ENCODE measurements around the gene PRADC1. TPM values are rescaled to one million over a fixed set of nuclear protein-coding genes. Genes with fewer than 3 reads are reported as not detected.

PRADC1 gene
- polyA plus RNA-seq, 3 donors, result 27.0 to 34.9 (median 34.3) TPM

DNA sequence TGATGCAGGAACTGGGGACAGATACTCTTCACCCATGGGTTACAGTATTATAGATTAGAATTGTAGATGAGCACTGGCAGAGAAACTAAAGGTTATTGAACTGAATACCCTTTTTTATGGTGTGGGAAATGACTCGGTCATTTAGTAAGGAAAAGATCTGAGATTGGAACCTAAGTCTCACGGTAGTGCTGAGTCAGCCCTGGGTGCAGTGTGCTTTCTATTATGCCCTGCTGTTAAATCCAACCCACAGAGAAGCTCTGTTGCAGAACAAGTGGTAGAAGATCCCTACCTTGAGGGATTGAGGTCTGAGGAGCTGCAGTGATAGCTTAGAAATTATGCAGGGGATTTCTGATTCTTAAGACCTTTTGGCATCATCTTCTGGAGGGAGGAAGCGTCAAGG is 13.8 kb upstream of the PRADC1 start:
- no peak overlapping the region for H3K27ac ChIP-seq (ENCODE audit: low read depth, low read length)
- 69 to 77% (median 77%) methylated on average over 3 of the region's 3 CpGs for WGBS, 3 donors

- 89 to 97% (median 95%) methylated on average over 3 of the region's 3 CpGs for WGBS, 3 donors
- H3K27ac ChIP-seq (ENCODE audit: low read depth, low read length), result no peak overlapping the region
These were observed 11.5 kb upstream of the PRADC1 start for GRCh38 chr2:73244580-73244979.

- no peak overlapping the region for H3K27ac ChIP-seq (ENCODE audit: low read depth, low read length)
- 31 to 66% (median 59%) methylated on average over 5 of the region's 5 CpGs for WGBS, 3 donors
These were observed 11.0 kb upstream of the PRADC1 start for GRCh38 chr2:73243884-73244570.

DNA sequence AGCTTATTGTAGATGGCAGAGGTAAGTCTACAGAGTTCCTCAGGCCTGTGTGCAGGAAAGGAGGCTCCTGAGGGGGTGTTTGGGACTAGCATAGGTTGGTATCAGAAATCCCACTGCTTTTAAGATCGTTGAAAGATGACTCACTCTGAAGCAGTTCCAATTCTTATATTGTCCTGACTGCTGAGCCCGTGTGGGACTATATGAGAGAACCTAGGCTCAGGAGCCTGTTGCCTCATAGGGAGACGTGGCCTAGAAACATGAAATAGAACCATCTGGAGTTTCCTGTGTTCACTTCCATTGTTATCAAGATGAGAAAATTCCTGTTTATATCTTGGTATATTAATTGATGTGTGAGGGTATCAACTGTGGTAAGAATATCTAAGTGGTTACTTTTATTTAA is 6.7 kb upstream of the PRADC1 start:
- 40 to 76% (median 52%) methylated on average over 3 of the region's 3 CpGs for WGBS, 3 donors

DNA sequence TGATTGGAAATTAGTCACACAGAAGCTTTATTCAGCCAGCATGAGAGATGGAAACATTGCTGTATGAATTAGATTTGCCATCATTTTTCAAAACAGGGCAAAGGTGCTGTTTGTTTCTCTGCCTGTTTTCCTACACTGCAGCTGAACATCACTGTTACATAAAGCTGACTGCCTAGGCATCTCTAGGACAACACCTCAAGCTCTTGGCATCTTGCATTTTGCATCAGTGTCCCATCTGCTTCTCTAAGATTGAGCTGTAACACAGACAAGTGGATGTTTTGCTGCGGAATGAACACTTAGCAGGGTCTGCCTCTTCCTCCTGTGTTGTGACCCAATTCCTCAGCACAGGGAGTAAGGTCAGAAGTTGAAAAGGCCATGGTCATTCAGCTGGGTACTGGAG is 5.9 kb upstream of the PRADC1 start:
- H3K27ac ChIP-seq (ENCODE audit: low read depth, low read length), result no peak overlapping the region
- 81 to 93% (median 91%) methylated on average over 1 of the region's 1 CpG for WGBS, 3 donors

More for the DNA sequence above, 6.7 kb upstream of the PRADC1 start:
- no peak overlapping the region for H3K27ac ChIP-seq (ENCODE audit: low read depth, low read length)

DNA sequence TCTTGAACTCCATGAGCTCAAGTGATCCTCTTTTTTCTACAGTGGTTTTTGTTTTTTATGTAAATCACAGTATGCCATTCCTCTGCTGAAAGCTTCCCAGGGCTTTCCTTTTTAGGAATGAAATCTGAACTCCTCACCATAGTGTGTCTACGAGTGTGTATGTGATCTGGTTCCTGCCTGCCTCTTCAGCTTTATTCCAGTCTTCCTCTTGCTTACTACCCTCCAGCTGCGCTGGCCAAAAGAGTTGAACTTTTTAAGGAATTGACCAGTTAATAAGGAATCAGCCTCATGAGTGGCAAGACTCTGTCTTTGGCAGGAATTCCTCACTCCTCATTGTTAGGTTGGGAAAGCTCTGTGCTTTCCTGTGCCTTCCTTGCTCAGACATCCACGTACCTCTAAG is 5.1 kb upstream of the PRADC1 start:
- no peak overlapping the region for H3K27ac ChIP-seq (ENCODE audit: low read depth, low read length)
- WGBS, 3 donors, result 66 to 84% (median 75%) methylated on average over 3 of the region's 3 CpGs

GRCh38 chr2:73237168-73237567 is 4.1 kb upstream of the PRADC1 start:
- H3K27ac ChIP-seq (ENCODE audit: low read depth, low read length), result no peak overlapping the region
- WGBS, 3 donors, result 64 to 69% (median 66%) methylated on average over 1 of the region's 1 CpG

- H3K27ac ChIP-seq (ENCODE audit: low read depth, low read length), result no peak overlapping the region
- WGBS, 3 donors, result 51 to 62% (median 61%) methylated on average over 11 of the region's 11 CpGs
These were observed 2.4 kb upstream of the PRADC1 start for GRCh38 chr2:73235315-73236028.

DNA sequence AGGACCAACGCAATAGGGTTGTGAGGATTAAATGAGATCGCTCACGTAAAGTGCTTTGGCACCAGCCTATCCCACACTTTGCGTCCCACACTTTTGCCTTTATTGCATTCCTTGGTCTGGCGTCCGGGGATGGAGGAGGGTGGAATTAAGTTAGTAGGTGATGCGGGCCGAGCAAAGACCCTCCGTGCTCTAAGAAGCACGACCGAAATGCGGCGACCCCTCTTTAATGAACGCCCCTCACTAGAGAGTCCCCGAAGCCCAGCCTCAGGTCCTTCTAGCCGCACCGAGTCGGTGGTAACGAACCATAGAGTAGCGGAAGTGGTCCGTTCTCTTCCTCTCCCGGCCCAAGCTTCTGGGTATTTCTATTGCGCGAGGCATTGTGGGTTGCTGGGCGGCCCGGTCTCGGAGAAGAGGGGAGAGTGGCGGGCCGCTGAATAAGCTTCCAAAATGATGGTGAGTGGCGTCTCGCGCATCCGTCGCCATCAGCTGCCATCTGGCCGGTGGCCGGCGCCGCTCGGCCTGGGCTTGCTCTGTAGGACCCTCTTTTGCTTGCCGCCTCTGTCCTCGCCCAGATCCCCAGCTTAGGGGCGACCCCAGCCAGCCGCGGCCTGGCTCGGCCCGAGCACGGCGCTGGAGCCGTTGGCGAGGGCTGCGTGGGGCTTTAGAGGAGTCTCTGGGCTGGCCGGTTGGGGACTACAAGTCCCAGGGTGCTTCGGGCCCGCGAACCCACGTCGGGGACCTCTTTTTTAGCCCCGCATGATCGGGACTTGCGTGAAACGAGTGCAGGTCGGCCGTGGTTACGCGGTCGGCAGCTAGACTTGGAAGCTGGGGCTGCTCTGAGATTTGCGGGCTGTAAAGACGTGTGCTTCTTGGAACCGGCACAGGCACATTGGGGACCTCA is 1.1 kb upstream of the PRADC1 start, which contains the start of gene CCT7:
Gene CCT7, plus strand, starts transcription at position 377 of the 901 bp plus-strand sequence. Its CDS starts 71 bp downstream, at position 448.
- H3K27ac ChIP-seq (ENCODE audit: low read depth, low read length), result no peak within 1 kb of the TSS
- WGBS, 3 donors, result 0 to 1% (median 0%) methylated on average over 67 to 69 of the region's 69 CpGs

GRCh38 chr2:73232403-73233153 is 461 bp downstream of the PRADC1 start:
- no peak overlapping the region for H3K27ac ChIP-seq (ENCODE audit: low read depth, low read length)
- 2 to 3% (median 2%) methylated on average over 29 to 37 of the region's 37 CpGs for WGBS, 3 donors

- 80 to 88% (median 88%) methylated on average over 14 of the region's 14 CpGs for WGBS, 3 donors
These were observed 4.4 kb downstream of the PRADC1 start for GRCh38 chr2:73228631-73229030.

DNA sequence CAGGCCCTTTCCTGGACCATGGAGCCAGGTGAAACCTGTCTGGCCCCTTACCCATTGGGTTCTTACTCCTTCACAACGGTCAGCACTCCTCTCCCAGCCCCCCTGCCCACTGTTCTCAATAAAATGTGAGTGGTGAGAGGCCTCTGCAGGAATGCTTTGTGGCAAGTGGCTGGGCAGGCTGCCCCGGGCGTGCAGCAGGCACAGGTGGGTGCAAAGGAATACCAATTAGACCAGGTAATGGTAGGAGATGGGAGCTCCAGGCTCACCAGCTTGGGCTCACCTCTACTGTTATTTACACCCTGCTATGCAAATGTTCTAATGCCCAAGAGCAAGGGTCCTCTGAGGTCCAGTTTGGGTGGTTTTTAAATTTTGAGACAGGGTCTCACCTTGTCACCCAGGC is 6.0 kb downstream of the PRADC1 start:
- 85% methylated on average over 3 of the region's 3 CpGs for WGBS, 3 donors
- H3K27ac ChIP-seq (ENCODE audit: low read depth, low read length), result no peak overlapping the region

More at GRCh38 chr2:73228631-73229030, 4.4 kb downstream of the PRADC1 start:
- no peak overlapping the region for H3K27ac ChIP-seq (ENCODE audit: low read depth, low read length)

DNA sequence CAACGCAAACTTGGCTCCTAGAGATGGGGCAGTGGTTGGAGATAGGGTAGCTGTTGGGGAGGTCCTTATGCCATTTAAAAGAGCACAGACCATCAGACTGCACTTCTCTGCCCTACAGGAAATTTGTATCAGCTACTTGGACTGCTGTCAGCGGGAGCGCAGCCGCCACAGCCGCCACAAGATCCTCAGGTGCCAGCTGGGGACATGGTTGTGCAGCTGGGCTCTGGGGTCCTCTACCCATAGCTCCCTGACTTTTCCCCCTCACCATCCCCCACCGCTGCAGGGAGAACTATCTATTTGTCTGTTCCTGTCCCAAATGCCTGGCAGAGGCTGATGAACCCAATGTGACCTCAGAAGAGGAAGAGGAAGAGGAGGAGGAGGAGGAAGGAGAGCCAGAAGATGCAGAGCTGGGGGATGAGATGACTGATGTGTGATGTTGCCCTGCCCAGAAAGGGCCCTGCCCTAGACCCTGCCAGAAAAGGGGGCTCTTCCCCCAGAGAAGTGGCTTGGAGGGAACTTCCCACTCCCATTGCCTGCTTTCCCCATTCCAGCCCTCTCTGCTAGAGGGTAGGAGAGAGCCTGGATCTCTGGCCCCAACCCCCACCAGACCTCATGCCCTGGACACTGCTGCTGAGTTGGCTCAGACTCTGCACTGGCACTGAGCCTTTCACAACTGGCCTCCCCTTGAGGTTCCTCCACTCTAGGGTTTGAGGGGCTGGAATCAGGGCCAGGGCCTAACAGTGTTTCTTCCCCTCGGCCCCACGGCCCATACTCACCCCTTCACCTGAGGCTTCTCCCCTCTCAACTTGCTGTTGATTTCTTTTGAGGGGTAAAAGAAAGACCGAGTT is 7.3 kb downstream of the PRADC1 start:
- WGBS, 3 donors, result 64 to 77% (median 70%) methylated on average over 9 of the region's 9 CpGs
- H3K27ac ChIP-seq (ENCODE audit: low read depth, low read length), result no peak overlapping the region

DNA sequence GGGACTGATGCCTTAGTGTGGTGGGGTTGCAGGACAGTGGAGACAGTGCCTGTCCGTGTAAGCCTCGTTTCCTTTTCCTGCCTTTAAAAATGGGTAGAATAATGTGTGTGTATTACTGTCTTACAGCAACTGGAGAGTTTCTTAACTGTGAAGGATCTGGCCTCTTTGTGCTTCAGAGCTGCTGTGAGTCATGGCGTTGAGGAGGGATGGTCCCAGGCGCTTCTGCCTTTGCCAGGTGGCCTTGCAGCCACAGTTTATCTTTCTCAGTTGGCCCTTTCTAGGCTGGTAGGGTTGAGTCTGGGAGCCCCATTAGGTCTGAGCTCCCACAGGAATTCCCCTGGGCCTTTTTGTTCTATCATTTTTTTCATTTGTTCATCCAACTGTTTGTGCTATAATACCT is 9.2 kb downstream of the PRADC1 start:
- WGBS, 3 donors, result 84 to 88% (median 85%) methylated on average over 4 of the region's 4 CpGs
- no peak overlapping the region for H3K27ac ChIP-seq (ENCODE audit: low read depth, low read length)

GRCh38 chr2:73218298-73218697 is 14.7 kb downstream of the PRADC1 start:
- H3K27ac ChIP-seq (ENCODE audit: low read depth, low read length), result no peak overlapping the region

- WGBS, 3 donors, result 85 to 87% (median 86%) methylated on average over 2 of the region's 2 CpGs
- no peak overlapping the region for H3K27ac ChIP-seq (ENCODE audit: low read depth, low read length)
These were observed 15.2 kb downstream of the PRADC1 start for GRCh38 chr2:73217826-73218225.

GRCh38 chr2:73217160-73217559 is 15.9 kb downstream of the PRADC1 start:
- WGBS, 3 donors, result 92% methylated on average over 5 of the region's 5 CpGs
- H3K27ac ChIP-seq (ENCODE audit: low read depth, low read length), result no peak overlapping the region
